ENCODE data around the gene KLHL6.

KLHL6 gene

GRCh38 chr3:183460081-183461055, 95.1 kb downstream of the KLHL6 start:
- H3K4me3 ChIP-seq (ENCODE audit: low read length): no peak overlapping the region
- H3K27me3 ChIP-seq (ENCODE audit: insufficient read depth, low read length): no peaks in the 10 kb centered on the region
- H3K27ac ChIP-seq (ENCODE audit: low read depth, low read length): no peak overlapping the region
- WGBS: 94% methylated on average over 6 of the region's 7 CpGs
- peaks cover 13% of the 10 kb centered on the region for H3K36me3 ChIP-seq (ENCODE audit: insufficient read depth, low read length)
- no peaks in the 10 kb centered on the region for H3K4me1 ChIP-seq (ENCODE audit: insufficient read depth, low read length)
- peaks cover 6% of the 10 kb centered on the region; the same call in 1 of the 2 replicates for H3K9me3 ChIP-seq (ENCODE audit: insufficient read depth, low read depth, low read length)
- H3K9ac ChIP-seq (ENCODE audit: low read depth, low read length): no peak overlapping the region

GRCh38 chr3:183455089-183455488, 100.4 kb downstream of the KLHL6 start:
- Histone ChIP-seq H3K36me3 (ENCODE audit: insufficient read depth, low read length) (peaks cover 47% of the 10 kb centered on the region), H3K4me1 (ENCODE audit: insufficient read depth, low read length) (no peaks in the 10 kb centered on the region), H3K9me3 (ENCODE audit: insufficient read depth, low read depth, low read length) (no peaks in the 10 kb centered on the region), H3K27ac (ENCODE audit: low read depth, low read length) (no peak overlapping the region), H3K27me3 (ENCODE audit: insufficient read depth, low read length) (no peaks in the 10 kb centered on the region), H3K9ac (ENCODE audit: low read depth, low read length) (no peak overlapping the region), H3K4me3 (ENCODE audit: low read length) (no peak overlapping the region)
- WGBS: 94% methylated on average over 5 of the region's 5 CpGs

- H3K4me1 ChIP-seq (ENCODE audit: insufficient read depth, low read length): peaks cover 6% of the 10 kb centered on the region
- no peaks in the 10 kb centered on the region for H3K9me3 ChIP-seq (ENCODE audit: insufficient read depth, low read depth, low read length)
- no peaks in the 10 kb centered on the region for H3K27me3 ChIP-seq (ENCODE audit: insufficient read depth, low read length)
- H3K36me3 ChIP-seq (ENCODE audit: insufficient read depth, low read length): peaks cover 47% of the 10 kb centered on the region
- no peak overlapping the region for H3K4me3 ChIP-seq (ENCODE audit: low read length)
- no peak overlapping the region for H3K9ac ChIP-seq (ENCODE audit: low read depth, low read length)
- H3K27ac ChIP-seq (ENCODE audit: low read depth, low read length): no peak overlapping the region
- 97% methylated on average over 4 of the region's 4 CpGs for WGBS
Measured at GRCh38 chr3:183454064-183454463, 101.4 kb downstream of the KLHL6 start.

- Histone ChIP-seq H3K4me1 (ENCODE audit: insufficient read depth, low read length) (peaks cover 16% of the 10 kb centered on the region), H3K4me3 (ENCODE audit: low read length) (peak overlapping the region; percentile 91; the same call in 1 of the 2 replicates), H3K27ac (ENCODE audit: low read depth, low read length) (no peak overlapping the region), H3K36me3 (ENCODE audit: insufficient read depth, low read length) (peaks cover 28% of the 10 kb centered on the region), H3K9me3 (ENCODE audit: insufficient read depth, low read depth, low read length) (peaks cover 5% of the 10 kb centered on the region; the same call in 1 of the 2 replicates), H3K9ac (ENCODE audit: low read depth, low read length) (no peak overlapping the region), H3K27me3 (ENCODE audit: insufficient read depth, low read length) (no peaks in the 10 kb centered on the region)
- WGBS: 85% methylated on average over 1 of the region's 1 CpG
Measured at GRCh38 chr3:183449791-183450190, 105.7 kb downstream of the KLHL6 start.

GRCh38 chr3:183449391-183449790, 106.1 kb downstream of the KLHL6 start:
- Histone ChIP-seq H3K4me3 (ENCODE audit: low read length) (peak overlapping the region; percentile 91), H3K36me3 (ENCODE audit: insufficient read depth, low read length) (peaks cover 25% of the 10 kb centered on the region), H3K9me3 (ENCODE audit: insufficient read depth, low read depth, low read length) (peaks cover 9% of the 10 kb centered on the region; the same call in 1 of the 2 replicates), H3K27me3 (ENCODE audit: insufficient read depth, low read length) (no peaks in the 10 kb centered on the region), H3K4me1 (ENCODE audit: insufficient read depth, low read length) (peaks cover 16% of the 10 kb centered on the region), H3K27ac (ENCODE audit: low read depth, low read length) (no peak overlapping the region), H3K9ac (ENCODE audit: low read depth, low read length) (no peak overlapping the region)
- WGBS: 48% methylated on average over 2 of the region's 4 CpGs

- Histone ChIP-seq H3K4me3 (ENCODE audit: low read length) (peak overlapping the region; percentile 91), H3K36me3 (ENCODE audit: insufficient read depth, low read length) (peaks cover 18% of the 10 kb centered on the region), H3K27ac (ENCODE audit: low read depth, low read length) (no peak overlapping the region), H3K27me3 (ENCODE audit: insufficient read depth, low read length) (no peaks in the 10 kb centered on the region), H3K9me3 (ENCODE audit: insufficient read depth, low read depth, low read length) (peaks cover 18% of the 10 kb centered on the region), H3K4me1 (ENCODE audit: insufficient read depth, low read length) (peaks cover 16% of the 10 kb centered on the region), H3K9ac (ENCODE audit: low read depth, low read length) (peak overlapping the region; percentile 85)
- WGBS: 100% methylated on average over 1 of the region's 3 CpGs
Measured at GRCh38 chr3:183448369-183449128, 107.0 kb downstream of the KLHL6 start.

- peaks cover 26% of the 10 kb centered on the region for H3K9me3 ChIP-seq (ENCODE audit: insufficient read depth, low read depth, low read length)
- H3K36me3 ChIP-seq (ENCODE audit: insufficient read depth, low read length): peaks cover 8% of the 10 kb centered on the region
- WGBS: 1% methylated on average over 54 of the region's 54 CpGs
- peak overlapping the region; percentile 85 for H3K9ac ChIP-seq (ENCODE audit: low read depth, low read length)
- peak overlapping the region; percentile 91 for H3K4me3 ChIP-seq (ENCODE audit: low read length)
- H3K27me3 ChIP-seq (ENCODE audit: insufficient read depth, low read length): no peaks in the 10 kb centered on the region
- H3K4me1 ChIP-seq (ENCODE audit: insufficient read depth, low read length): peaks cover 16% of the 10 kb centered on the region
- peak overlapping the region; percentile 74 for H3K27ac ChIP-seq (ENCODE audit: low read depth, low read length)
Measured at GRCh38 chr3:183447206-183448001, 108.1 kb downstream of the KLHL6 start.

- H3K27ac ChIP-seq (ENCODE audit: low read depth, low read length): peak overlapping the region; percentile 74; the same call in 1 of the 2 replicates
- peaks cover 16% of the 10 kb centered on the region for H3K4me1 ChIP-seq (ENCODE audit: insufficient read depth, low read length)
- peaks cover 26% of the 10 kb centered on the region for H3K9me3 ChIP-seq (ENCODE audit: insufficient read depth, low read depth, low read length)
- 100% methylated on average over 1 of the region's 2 CpGs for WGBS
- no peaks in the 10 kb centered on the region for H3K27me3 ChIP-seq (ENCODE audit: insufficient read depth, low read length)
- peak overlapping the region; percentile 91 for H3K4me3 ChIP-seq (ENCODE audit: low read length)
- peaks cover 2% of the 10 kb centered on the region for H3K36me3 ChIP-seq (ENCODE audit: insufficient read depth, low read length)
- H3K9ac ChIP-seq (ENCODE audit: low read depth, low read length): peak overlapping the region; percentile 85
Measured at GRCh38 chr3:183446838-183447205, 108.7 kb downstream of the KLHL6 start.

- Histone ChIP-seq H3K36me3 (ENCODE audit: insufficient read depth, low read length) (no peaks in the 10 kb centered on the region), H3K27me3 (ENCODE audit: insufficient read depth, low read length) (no peaks in the 10 kb centered on the region), H3K4me3 (ENCODE audit: low read length) (no peak overlapping the region), H3K27ac (ENCODE audit: low read depth, low read length) (no peak overlapping the region), H3K9me3 (ENCODE audit: insufficient read depth, low read depth, low read length) (peaks cover 26% of the 10 kb centered on the region), H3K9ac (ENCODE audit: low read depth, low read length) (no peak overlapping the region), H3K4me1 (ENCODE audit: insufficient read depth, low read length) (peaks cover 16% of the 10 kb centered on the region)
- no CpG with 5 or more reads among the region's 1 CpG for WGBS
Measured at GRCh38 chr3:183444748-183445147, 110.8 kb downstream of the KLHL6 start.

GRCh38 chr3:183443395-183444385, 111.8 kb downstream of the KLHL6 start:
- Histone ChIP-seq H3K27me3 (ENCODE audit: insufficient read depth, low read length) (no peaks in the 10 kb centered on the region), H3K9me3 (ENCODE audit: insufficient read depth, low read depth, low read length) (peaks cover 26% of the 10 kb centered on the region), H3K4me3 (ENCODE audit: low read length) (no peak overlapping the region), H3K36me3 (ENCODE audit: insufficient read depth, low read length) (no peaks in the 10 kb centered on the region), H3K4me1 (ENCODE audit: insufficient read depth, low read length) (peaks cover 6% of the 10 kb centered on the region), H3K27ac (ENCODE audit: low read depth, low read length) (no peak overlapping the region), H3K9ac (ENCODE audit: low read depth, low read length) (no peak overlapping the region)
- WGBS: 91% methylated on average over 9 of the region's 10 CpGs

Data from HUES64 (cell line).